GM19193 (cell line): ENCODE measurements around the gene CLIP1.

ENCODE experiments used
- POLR2A ChIP-seq: IDR thresholded peaks from 4 replicates; pipeline ENCODE4 v1.6.1; 2011; ENCODE audit not compliant: insufficient read depth, insufficient read length; ENCODE audit errors: extremely low read depth

The CLIP1 gene

GRCh38 chr12:122228092-122228491 is 194.4 kb downstream of the CLIP1 start:
- TF ChIP-seq POLR2A, result no peak

- TF ChIP-seq POLR2A, result no peak
Observed at GRCh38 chr12:122227341-122227740, 195.1 kb downstream of the CLIP1 start.

- TF ChIP-seq POLR2A, result no peak
Observed at GRCh38 chr12:122226366-122227125, 195.9 kb downstream of the CLIP1 start.

GRCh38 chr12:122225683-122226365 is 196.6 kb downstream of the CLIP1 start, which contains the start of gene DIABLO:
DIABLO (minus strand) TSS chr12:122226052; CDS start chr12:122226014, 38 bp downstream.
- peak; percentile 99 for TF ChIP-seq POLR2A
